ENCODE data around the gene ADIPOR2.
"Not testable (repeated sequence)": the region's sequence is repeated elsewhere in the genome, so short reads cannot be mapped to it uniquely, and the experiment has no call there.

The ADIPOR2 gene

GRCh38 chr12:1732914-1733313, 42.0 kb downstream of the ADIPOR2 start:
- DNase-seq (ENCODE audit: low read depth in 2 of 2), result no peak

- DNase-seq (ENCODE audit: low read depth in 2 of 2), result not testable (repeated sequence)
Observed at GRCh38 chr12:1733712-1734111, 42.8 kb downstream of the ADIPOR2 start.

GRCh38 chr12:1737652-1738286, 46.9 kb downstream of the ADIPOR2 start:
- no peak for DNase-seq (ENCODE audit: low read depth in 2 of 2)

- no peak for DNase-seq (ENCODE audit: low read depth in 2 of 2)
Observed at GRCh38 chr12:1738446-1738845, 47.6 kb downstream of the ADIPOR2 start.

- no peak for DNase-seq (ENCODE audit: low read depth in 2 of 2)
Observed at GRCh38 chr12:1739368-1739767, 48.5 kb downstream of the ADIPOR2 start.

DNA sequence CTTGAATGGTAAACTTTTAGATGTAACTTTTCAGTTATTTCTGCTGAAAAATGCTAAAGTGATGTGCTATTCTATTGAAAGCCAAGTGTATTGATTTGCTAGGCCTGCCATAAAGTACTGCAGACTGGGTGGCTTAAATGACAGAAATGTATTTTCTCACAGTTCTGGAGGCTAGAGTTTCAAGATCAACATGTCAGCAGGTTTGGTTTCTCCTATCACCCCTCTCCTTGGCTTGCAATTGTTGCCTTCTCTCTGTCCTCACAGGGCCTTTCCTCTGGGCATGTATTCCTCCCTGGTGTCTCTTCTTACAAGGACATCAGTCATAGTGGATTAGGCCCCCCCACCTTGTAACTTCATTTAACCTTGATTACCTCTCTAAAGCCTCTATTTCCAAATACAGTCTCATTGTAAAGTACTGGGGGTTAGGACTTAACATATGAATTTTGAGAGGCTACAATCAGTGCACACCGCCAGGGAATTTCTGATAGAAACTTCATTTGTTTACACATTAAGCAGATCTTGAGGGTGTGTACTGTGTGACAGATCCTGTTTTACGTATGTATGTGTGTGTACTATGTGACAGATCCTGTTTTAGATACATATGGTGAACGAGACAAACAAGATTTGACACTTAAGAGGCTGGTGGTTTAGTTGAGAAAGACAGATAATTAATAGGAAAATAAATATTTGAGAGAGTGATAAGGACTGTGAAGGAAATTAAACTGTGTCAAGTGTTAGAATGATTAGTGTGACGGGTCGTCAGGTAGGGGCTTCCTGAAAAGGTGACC, 49.5 kb downstream of the ADIPOR2 start:
- no peak for DNase-seq (ENCODE audit: low read depth in 2 of 2)

- DNase-seq (ENCODE audit: low read depth in 2 of 2), result no peak
Observed at GRCh38 chr12:1741154-1741949, 50.5 kb downstream of the ADIPOR2 start.

DNA sequence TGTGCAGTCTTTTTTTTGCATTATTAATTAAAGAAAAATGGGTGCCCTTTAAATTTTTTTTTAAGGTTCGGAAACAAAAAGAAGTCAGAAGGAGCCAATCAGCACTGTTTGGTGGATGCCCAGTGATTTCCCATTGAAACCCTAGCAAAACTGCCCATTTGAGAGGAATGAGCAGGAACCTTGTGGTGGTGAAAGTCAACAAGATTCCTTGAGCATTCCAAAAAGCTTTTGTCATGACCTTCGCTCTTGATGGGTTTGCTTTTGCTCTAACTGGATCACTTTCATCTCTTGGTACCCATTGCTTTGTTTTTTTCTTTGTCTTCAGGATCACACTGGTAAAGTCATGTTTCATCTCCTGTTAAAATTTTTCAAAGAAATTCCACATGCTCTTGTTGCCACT, 54.1 kb downstream of the ADIPOR2 start:
- no peak for DNase-seq (ENCODE audit: low read depth in 2 of 2)

DNA sequence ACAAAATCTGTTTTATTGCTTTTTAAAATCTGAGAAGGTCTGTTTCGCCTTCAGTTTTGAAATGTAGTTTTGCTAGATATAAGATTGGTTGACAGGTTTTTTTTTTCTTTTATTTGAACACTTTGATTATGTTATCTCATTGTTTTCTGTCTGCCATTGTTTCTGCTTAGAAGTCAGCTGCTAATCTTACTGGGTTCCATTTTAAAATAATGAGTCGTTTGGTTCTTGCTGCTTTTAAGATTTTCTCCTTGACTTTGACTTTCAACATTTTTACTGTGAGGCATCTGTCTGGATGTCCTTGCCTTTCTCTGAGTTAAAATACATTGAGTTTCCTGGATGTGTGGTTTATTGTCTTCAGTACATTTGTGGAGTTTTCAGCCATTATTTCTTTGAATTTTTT, 56.7 kb downstream of the ADIPOR2 start:
- DNase-seq (ENCODE audit: low read depth in 2 of 2), result no peak

GRCh38 chr12:1749019-1749418, 58.1 kb downstream of the ADIPOR2 start:
- no peak for DNase-seq (ENCODE audit: low read depth in 2 of 2)

DNA sequence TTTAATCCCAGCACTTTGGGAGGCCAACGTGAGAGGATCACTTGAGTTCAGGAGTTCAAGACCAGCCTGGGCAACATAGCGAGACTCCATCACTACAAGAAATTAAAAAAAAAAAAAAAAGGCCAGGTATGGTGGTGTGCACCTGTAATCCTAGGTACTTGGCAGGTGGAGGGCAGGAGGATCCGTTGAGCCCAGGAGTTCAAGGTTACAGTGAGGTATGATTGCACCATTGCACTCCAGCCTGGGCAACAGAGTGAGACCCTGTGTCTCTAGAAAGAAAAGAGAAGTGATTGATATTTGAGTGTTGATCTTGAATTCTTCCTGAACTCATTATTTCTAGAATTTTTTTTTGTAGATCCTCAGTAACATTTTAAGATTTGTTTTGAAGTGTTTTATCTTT, 59.4 kb downstream of the ADIPOR2 start:
- DNase-seq (ENCODE audit: low read depth in 2 of 2), result no peak

- no peak for DNase-seq (ENCODE audit: low read depth in 2 of 2)
Observed at GRCh38 chr12:1758376-1758775, 67.5 kb downstream of the ADIPOR2 start.

DNA sequence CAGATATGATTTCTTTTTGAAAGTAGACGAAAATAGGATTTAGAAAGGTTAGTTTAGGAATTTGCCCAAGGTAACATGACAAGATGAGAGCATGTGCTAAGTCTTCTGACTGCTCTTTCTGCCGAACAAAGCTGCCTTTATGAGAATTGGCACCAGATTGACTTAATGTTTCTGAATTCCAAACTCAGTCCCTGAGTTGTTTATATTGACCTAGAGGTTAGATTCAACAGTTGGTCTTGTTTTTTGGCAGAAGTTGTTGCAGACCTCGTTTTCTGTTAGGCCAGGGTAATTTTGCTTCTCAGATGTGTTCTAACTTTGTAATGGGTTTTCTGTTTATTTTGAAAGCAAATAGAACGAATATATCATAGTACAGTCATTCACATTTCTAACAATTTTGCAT, 68.0 kb downstream of the ADIPOR2 start:
- no peak for DNase-seq (ENCODE audit: low read depth in 2 of 2)

- no peak for DNase-seq (ENCODE audit: low read depth in 2 of 2)
Observed at GRCh38 chr12:1760566-1761382, 69.9 kb downstream of the ADIPOR2 start.

GRCh38 chr12:1761857-1762256, 71.0 kb downstream of the ADIPOR2 start:
- DNase-seq (ENCODE audit: low read depth in 2 of 2), result no peak

DNA sequence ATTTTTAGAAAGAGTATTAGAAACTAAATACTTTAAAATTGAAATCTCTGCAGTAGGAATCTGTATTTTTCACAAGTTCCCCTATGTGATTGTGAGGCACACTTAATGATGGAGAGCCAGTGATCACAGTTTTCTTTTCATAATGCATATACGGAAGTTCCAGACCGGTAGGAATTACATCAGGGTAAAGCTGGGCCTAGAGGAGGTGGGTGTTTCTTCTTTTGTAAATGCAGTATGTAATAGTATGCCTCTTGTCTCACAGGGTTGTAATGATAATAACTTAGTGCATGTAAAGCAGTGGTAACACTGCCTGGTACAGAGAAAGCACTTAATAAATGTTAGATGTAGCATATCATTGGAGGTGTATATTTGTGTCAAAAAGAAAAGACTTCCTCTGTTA, 72.3 kb downstream of the ADIPOR2 start:
- DNase-seq (ENCODE audit: low read depth in 2 of 2), result no peak

GRCh38 chr12:1766110-1766509, 75.2 kb downstream of the ADIPOR2 start:
- DNase-seq (ENCODE audit: low read depth in 2 of 2), result no peak

DNA sequence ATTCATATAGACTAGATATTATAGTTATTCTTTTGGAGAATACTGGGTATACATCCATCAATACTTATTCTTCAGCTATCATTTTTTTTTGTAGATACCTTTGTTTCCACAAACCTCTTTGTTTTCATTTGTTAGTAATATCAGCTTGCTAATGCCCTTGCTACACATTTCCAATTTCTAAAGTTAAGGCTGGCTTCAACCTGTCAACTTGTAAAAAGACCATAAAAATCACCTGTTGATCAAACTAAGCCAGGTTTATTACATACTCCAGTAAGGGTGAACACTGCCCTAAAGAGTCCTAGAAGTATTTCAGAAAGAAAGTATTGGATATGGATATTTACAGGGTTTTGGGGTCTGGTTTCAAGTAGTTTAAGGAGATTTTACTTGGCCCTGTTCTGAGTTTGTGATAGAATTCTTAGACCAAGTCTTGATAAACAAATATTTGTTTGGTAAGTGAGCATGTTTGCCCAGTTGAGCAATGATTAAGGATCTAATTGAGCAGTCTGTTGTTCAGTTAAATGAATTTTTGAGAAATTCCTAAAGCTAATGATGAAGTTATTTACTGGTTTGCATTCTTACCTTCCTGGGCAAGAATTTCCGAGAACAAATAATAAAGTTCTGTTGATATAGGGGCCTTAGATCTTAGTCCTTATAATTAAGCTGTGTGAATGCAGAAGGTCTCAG, 76.7 kb downstream of the ADIPOR2 start:
- no peak for DNase-seq (ENCODE audit: low read depth in 2 of 2)

DNA sequence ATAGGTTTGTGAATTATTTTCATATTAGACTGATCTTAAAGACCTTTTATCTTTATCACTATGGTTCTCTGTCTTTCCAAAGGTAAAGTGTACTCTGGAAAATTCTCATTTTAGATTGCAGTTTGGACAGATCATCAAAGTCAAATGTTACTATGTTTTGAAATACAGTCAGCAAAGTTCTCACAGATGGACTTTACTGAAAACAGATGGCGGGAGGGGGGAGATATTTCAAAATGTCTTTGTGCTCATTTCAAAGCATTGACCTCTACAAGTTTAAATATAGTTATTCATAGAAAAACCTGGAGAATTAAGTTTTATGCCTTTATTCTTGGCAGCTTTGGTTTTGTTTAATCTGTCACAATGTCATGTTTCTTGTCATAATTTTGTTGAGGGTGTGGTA, 77.7 kb downstream of the ADIPOR2 start:
- DNase-seq (ENCODE audit: low read depth in 2 of 2), result no peak

DNA sequence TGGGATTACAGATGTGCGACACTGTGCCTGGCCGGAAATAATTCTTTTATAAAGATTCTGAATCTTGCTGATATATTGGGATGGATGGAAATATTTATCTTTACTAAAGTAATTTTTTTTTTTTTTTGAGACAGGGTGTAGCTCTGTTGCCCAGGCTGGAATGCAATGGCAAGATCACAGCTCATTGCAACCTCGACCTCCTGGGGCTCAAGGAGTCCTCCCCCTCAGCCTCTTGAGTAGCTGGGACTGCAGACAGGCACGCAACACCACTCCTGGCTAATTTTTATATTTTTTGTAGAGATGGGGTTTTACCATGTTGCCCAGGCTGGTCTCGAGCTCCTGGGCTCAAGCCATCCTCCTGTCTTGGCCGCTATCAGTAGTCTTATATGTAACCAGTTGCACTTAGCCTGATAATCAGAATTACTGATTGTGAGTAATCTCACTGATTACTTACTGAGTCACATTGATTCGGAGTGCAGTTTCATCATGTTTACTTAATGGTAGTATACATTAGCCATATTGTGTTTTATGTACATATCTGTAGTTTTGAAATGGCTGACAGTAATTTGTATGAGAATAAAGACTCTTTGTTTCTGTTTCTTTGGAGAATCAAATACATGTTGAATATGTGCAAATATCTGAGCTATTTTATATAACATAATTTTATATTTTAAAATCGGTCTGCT, 79.1 kb downstream of the ADIPOR2 start:
- DNase-seq (ENCODE audit: low read depth in 2 of 2), result no peak
